Measurements from ENCODE around the gene YLPM1.

Gene YLPM1

DNA sequence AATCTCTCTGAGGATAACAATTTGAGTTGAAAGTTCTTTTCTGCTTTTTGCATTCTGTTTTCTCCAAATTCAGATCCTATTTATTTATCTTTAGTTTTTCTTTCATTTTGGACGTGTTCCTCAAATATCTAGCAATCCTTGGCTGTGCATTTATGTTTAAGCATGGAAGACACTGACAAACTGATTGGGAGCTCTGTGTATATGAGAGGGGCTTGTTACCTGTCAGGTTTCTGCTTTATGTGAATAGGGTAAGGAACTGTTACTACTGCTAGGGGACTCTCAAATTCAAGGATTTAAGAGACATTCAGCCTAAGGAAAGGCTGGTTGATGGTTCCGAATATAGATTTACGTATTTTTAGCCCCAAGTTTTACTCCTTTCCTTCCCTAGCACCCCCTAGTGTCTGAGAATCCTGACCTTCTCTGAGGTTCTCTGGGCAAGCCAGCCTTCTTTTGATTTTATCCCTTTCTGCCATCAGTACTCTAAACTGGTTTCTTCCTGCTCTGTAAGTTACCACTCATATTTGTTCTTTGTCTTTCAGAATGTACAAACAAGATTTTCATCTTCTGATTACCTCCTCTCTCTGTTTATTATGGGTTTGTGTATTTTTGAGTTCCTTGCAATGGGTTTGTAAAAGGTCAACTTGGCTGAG, 30.5 kb downstream of the YLPM1 start:
- no peak for DNase-seq

DNA sequence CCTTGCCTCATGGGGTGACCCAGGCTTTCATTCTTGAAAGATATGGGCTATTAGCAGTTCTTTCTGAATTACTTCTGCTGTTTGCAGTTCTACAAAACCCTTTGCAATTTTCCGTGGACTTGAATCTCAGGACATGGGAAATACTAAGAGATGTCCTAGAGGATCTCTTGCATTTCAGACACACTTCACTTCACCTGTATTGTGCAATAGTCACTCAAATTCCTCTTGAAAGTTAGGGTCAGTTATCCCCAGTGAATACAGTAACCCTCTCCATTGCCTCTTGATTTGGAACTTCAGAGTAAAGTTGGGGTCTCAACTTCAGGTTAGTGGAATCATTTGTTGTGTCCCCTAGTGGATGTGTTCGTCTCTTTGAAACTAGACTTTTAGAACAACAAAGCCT, 31.8 kb downstream of the YLPM1 start:
- DNase-seq = no peak

DNA sequence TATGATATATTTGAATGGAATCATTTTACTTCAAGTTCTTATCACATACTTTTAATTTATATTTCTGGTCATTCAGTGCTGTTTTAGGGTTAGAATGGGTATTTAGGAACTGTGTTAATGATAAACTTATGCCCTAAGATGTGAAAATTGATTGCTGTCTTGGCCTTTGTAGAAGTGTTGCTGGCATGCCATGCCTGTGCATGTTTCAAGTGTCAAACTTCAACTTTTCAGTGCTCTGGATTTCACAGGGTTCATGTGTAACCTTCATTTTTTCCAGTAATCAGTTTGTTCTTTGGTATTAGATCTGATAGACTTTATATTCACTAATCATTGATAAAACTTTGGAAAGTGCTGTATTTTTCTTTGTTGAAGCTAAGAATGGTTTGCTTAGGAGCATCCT, 36.6 kb downstream of the YLPM1 start:
- no peak for DNase-seq

DNA sequence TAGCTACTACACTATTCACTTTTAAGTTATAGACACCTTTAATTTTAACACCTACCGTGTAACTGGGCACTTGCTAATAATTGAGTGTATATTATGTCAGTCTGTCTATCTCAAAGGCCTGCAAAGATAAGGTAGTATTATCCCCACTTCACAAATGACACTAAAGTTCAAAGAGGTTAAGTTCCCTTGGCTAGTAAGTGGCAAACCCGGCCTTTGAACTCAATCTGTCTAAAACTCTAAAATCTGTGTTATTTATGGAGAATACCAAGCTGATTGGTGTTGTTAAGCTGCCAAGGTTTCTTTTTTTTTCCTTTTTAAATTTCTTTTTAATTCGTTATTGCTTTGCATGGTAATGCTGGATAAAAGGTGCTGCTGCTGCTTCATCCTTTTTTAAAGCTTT, 37.7 kb downstream of the YLPM1 start:
- no peak for DNase-seq

DNA sequence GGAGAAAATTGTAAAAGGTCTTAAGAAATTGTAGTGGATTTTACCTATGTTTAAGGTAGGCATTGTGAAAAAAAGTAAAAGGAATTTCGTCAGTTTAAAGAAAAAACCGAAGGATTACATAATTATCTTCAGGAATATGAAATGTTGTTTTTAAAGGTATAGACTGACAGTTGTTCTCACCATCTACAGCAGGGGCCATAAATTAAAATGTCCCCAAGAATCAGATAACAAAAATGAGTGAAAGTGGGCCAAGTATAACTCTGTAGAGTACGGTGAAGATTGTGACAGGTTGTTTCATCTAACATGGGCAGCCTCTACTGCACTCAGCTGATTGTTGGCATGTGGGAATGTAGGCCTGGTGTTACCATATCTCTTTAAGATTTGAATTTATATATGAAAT, 38.3 kb downstream of the YLPM1 start:
- no peak for DNase-seq

DNA sequence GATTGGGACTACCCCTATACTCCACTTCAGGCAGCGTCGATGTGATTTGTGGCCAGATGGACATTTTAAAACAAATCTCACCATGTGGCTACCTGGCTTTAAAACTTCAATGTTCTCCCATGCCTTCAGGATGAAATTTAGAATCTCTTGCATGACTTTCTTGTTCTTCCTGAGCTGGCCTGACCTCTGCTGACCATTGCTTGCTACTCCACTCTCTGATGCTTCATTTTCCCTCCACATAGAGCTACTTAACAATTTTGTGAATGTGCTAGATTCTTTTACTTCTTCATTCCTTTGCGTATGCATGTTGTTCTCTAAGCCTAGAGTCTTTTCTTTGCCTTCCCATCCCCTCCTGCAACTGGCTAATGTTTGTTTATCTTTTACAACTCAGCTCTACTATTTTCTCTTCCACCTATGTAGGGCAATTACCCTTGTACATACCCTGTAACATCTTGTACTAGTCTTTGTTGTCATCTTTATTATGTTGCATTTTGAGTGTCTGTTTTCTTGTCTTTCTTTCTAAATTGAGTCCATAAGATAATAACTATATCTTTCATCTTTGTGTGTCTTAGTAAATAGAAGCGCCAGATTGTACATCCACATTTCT, 41.2 kb downstream of the YLPM1 start:
- DNase-seq = no peak

DNA sequence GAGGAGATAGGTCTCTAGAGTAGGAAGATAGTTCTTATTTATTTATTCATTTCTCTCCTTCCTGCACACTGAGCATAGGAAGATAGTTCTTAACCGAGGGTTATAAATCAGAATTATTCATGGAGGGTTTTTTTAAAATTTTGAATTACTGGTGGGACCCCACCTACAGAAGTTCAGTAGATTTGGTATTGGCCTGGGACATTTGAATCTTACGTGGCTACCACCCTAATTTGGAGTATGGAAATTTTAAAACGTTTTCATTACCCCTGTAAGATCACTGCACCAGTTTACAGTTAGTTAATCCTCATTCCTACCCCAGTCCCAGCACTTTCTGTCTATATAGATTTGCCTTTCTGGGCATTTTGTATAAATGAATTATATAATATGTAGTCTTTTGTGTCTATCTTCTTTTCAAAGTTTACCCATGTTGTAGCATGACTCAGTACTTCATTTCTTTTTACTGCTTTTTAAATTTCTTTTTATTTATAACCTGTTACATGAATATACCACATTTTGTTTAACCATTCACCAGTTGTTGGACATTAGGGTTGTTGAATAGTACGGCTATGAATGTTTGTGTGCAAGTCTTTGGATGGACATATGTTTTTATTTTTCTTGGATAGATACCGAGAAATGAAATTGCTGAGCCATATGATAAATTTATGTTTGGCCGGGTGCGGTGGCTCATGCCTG, 44.9 kb downstream of the YLPM1 start:
- no peak for DNase-seq

DNA sequence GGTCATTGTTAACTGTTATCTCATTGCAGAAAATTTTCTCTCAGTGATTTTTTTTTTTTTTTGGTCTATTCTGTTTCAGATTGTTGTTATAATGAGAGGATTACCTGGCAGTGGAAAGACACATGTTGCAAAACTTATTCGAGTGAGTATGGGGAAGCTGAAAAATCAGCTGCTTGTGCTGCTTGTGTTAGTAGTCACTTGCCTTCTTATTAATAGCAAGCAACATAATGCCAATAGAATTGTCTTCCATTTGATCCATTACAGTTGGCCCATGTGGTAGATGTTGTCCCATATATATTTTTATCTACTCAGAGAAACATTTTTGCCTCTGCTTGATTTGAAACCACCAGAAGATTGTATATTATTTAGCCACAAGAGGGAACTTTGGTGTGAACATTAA, 53.0 kb downstream of the YLPM1 start:
- DNase-seq = no peak

DNA sequence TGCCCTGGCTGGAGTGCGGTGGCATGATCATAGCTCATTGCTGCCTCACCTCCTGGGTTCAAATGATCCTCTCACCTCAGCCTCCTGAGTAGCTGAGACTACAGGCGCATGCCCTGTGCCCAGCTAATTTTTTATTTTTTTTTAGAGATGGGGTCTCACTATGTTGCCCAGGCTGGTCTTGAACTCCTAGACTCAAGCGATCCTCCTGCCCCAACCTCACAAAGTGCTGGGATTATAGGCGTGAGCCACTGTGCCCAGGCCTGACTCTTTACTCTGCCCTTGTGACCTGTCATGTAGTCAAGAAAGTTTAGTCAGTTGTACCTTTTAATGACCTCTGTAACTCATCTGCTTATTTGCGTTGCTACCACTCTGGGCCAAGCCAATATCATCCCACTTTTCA, 57.2 kb downstream of the YLPM1 start:
- no peak for DNase-seq

DNA sequence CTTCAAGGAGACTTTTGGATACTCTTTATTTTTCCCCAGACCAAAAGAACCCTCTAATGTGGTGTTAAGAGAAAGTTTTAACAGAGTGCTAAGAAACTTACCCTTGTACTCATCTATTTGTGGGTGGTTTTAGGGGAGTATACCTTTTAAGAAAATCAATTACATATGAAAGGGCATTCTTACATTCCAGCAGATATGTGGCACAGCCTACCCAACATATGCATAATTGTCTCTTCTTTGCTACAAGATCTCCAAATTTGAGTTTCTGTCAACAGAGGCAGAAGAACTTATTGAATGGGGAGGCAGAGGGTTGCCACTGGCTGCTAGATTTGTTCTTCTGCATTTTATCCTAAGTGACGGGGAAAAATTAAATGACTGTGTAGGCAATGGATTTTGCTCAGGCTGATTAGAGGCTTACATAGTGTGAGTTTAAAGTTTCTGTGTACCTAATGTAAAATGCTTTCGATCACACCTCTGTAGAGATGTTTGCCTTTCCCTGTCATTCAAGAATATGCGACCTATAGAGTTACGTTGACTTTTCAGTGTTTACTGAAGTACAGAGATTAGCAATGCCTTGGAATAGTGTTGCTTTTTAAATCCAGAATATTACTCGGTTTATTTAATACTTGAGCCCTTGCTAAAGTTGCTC, 58.3 kb downstream of the YLPM1 start:
- no peak for DNase-seq

DNA sequence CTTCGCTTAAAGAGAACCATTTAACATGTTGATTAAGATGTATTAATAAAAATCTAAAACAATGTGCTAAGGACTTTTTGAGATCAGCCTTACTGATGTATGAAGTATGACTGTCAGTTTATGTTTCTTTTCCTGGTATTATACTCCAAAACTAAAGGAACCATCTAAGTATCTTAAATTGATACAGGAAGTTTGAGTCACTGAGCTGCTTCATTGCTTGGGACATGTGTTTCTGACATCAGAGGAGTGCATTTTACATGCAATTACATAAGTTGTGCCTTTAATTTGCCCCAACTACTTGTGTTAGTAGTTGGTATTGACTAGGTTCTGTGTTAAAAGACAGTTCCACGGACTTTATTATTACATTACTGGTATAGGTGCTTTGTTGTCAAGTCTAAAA, 61.9 kb downstream of the YLPM1 start:
- DNase-seq = no peak

DNA sequence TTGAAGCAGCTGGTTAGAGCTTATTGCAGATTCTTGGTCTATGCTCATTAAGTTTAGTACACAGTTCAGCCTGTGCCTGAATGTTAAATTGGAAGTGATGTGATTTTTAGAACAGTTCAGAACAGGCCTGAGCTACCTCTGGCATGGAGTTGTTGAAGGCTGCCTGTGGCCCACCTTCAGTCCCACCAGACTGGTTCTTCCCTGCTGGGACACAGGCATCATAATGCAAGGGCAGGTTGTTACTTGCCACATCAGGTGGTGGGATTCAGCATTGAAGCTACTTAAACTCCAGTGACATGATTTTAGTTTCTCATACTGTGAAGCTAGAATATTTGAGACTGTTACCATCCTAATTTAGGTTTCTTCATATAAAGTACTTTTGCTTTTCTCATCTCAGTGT, 63.5 kb downstream of the YLPM1 start:
- no peak for DNase-seq

DNA sequence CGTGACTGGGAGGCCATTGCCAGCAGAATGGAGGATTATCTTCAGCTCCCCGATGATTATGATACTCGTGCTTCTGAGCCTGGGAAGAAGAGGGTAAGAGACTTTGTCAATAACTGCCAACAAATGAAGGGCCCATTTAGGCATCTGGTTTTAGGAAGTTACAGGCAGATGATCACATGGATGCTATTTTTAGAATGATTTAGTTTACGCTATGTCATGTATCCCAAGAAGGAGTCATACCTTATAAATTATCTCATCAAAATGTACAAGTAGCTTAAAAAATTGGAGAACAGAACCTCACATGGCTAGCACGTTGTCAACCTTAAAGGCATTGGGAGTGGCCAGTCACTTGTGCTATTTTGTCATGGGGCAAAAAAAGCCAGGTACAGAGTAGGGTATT, 66.1 kb downstream of the YLPM1 start:
- no peak for DNase-seq

DNA sequence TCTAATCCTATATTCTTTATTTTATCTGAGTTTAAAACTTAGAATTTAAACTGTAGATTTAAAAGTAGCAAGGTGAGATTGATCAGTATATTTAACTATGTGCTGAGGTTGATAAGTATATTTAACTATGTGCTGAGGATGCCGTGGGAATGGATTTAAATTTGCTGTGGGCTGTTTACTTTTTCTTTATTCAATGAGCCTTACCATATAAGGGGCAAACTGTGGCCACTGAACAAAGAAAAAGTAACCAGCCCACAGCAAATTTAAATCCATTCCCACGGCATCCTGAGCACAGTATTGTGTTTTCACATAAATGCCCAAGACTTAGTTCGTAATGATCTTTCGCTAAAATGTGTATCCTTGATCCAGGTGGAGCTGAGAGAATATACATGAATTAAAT, 69.7 kb downstream of the YLPM1 start:
- DNase-seq = no peak

DNA sequence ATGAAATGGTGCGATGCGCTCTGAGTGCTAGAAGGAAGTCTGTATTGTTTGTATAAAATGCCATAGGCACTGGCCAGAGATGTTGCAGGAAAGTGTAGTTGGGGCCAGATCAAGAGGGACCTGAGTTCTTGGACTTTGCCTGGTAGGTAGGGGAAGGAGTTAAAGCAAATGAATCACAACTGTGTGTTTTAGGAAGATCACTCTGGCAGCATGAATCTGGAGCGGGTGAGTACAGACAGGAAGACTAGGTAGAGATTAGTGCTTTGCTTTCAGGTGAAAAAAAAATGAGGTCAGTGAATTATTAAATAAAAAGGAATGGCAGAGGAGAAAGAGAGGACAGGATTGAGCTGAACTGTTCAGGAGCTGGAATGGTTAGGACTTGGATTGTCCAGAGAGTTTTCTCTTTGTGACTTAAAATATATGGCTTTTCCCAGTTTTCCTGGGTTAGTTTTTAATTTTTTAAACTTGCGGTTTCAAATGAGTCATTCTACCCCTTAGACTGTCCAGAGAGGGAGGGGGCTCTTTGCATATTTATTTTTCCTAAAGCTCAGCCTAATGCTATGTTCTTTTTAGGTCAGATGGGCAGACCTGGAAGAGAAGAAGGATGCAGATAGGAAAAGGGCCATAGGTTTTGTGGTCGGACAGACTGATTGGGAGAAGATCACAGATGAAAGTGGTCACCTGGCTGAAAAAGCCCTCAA, 71.7 kb downstream of the YLPM1 start:
- DNase-seq = no peak

DNA sequence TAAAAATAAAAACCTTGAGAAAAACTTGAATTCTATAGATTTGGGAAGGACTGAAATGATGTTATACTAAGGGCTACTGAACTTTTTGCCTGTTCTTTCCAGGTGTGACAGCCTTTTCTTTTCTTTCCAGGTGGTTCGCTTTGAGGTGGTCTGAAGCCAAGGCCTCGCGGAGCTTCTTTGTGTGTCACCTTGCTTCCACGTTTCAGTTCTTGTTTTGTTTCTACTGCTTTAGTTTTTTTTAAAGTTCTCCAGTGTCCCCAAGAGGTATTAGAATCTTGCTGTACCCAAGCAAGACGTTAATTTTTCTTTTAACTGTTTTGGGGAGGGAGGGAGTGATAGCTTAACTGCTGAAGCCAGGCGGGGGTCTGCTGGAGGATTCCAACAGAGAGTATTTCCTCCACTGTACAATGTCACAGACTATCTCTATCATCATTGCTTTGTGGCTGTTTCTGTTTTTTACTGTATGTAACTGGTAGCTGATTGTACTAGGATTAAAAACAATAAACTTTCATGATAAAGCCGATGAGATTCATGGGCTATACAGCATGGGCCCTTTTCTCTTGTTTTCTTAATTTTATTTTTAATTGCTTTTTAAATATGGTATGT, 72.6 kb downstream of the YLPM1 start:
- DNase-seq = no peak

DNA sequence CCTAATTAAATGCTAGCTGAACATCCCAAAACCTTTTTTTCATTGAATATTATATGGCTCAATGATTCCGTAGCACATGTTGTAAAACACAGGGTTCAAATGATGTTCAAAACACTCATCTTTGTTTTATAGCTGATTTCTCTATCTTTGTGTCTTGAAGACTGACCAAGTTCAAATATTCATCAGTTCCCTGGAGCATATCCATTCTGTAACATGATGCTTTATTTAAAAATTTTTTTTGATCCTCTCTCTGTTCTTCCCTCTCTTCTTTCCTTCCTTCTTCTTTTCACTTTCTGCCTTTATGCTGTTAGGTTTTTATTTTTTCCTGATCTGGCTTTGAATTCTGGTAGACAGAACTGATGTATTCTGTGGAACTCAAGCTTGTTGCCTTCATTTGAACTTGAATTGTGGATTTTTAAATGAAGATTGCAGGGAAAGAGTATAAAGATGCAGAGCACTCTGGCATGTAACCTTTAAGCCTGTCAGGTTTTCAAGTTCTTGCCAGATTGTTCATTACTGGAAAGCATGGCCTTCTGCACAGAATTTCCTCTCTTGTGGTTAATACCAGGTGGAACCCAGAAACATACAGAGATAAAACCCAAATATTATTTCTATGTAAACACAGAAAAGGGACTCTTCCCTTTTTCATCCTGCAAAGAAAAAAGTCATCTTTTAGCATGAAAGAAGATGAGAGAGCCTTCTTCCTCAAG, 73.3 kb downstream of the YLPM1 start:
- DNase-seq = no peak

DNA sequence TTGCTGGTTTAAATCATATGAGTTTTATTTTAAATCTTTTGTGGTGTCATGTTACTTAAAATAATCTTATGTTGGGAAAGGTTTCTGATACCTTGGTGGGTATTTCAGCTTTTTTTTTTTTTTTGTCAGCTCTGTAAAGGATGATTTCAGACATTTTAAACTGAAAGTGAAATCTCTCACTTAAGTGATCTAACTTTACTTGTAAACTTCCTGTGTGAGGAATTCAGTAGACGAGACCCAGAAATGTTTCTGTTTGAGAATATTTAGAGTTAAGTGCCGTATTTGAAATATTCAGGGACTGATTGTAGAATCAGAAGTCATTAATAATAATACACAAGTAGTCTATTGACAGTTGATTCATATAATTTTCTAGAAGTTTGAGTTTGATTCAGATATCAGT, 75.0 kb downstream of the YLPM1 start:
- no peak for DNase-seq

DNA sequence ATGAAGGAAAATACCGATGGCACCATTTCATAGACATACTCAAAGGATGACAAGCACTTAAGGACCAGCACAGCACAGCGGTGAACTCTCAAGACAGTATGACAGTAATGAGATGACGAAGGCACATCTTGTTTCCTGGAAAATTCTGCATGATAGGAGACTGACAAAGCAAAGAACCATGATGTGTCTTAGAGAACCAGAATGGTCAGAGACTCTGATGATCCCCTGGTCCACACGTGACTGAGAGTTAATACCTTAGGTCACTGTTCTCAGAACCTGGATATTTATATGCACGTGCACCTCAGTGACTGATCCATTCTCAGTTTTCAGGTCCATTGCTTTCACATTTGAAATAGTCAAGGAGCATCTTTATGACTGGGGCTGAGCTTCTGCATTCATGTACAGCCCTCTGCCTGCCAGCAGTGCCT, 77.5 kb downstream of the YLPM1 start:
- DNase-seq = no peak

DNA sequence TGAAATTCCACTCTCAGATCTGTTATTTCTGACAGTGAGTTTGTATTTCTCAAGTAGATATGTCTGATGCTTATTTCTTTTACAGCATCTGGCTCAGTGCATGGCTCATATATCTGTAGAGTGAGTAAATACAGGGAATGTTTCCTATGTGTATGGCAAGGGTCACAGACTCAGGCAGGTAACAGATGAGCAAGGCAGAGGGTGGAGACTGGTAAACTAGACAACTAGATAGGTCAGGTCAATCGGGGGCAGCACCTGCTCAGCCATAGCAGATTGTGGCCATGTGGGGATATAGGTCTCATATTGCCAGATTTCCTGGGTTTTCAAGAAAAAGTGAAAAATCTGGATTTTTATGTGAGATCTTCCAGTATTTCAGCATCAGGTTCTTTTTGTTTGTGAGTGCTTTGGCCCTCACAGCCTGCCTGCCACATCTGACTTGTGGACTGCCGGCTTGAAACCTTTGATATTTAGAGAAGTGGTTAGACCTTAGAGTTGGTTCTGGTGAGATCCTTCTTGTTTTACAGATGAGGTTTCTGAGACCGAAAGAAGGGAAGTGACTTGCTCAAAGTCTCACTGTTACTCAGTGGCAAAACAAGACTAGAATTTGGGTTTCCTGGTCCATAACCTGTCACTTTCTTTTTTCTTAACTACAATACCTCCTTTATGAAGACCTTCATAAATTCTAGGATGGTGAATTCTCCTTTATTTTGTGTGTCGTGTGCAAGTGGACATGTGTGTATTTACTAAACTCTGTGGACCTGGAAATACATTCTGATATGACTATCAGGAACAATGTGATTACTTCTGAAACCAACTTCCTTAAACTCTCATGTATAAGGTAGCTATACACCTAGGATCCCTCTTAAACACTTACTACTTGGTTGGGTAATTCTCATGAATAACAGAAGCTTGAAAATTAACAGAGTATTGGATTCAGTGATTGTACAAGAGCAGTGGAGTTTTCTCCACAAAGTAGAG, 78.4 kb downstream of the YLPM1 start:
- DNase-seq = no peak

DNA sequence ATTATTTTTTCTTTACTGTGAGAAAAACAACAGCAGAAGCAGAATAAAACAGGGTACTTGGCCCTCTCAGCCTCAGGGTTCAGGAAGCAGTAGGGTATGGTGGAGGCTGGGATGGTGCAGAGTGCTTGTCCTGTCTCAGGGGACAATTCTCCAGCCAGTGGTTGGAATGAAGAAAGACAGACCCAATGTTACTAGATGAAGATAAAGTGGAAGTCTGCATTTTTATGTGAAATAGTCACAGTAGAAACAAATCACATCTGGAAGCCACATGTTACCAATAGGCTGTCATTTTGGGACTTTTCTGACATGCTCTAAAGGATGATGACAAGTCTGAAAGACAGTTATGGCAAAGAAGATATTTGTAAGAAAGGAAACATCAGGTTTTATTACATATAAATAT, 80.5 kb downstream of the YLPM1 start:
- no peak for DNase-seq
